NK-92 (cell line): Measurements from ENCODE around the gene CFDP1.

Experiments
- DNase-seq: peaks from one replicate; lab custom pipeline; 2025; ENCODE audit not compliant: unreplicated experiment; lab: John Stamatoyannopoulos, UW

CFDP1 gene

GRCh38 chr16:75252946-75253911, 180.1 kb downstream of the CFDP1 start:
- no peak for DNase-seq

GRCh38 chr16:75252049-75252864, 181.0 kb downstream of the CFDP1 start:
- no peak for DNase-seq

- DNase-seq: no peak
These were observed 181.8 kb downstream of the CFDP1 start, which contains the start of gene BCAR1 for GRCh38 chr16:75251280-75252048. Gene BCAR1, minus strand, starts transcription at chr16:75251624. Its CDS starts 142 bp downstream, at chr16:75251482.

- no peak for DNase-seq
These were observed 182.5 kb downstream of the CFDP1 start for GRCh38 chr16:75250809-75251279.

GRCh38 chr16:75250089-75250808, 183.1 kb downstream of the CFDP1 start:
- no peak for DNase-seq

GRCh38 chr16:75249441-75249840, 183.9 kb downstream of the CFDP1 start:
- DNase-seq: no peak

- no peak for DNase-seq
These were observed 184.5 kb downstream of the CFDP1 start for GRCh38 chr16:75248536-75249380.

- DNase-seq: no peak
These were observed 185.2 kb downstream of the CFDP1 start for GRCh38 chr16:75248142-75248535.

- no peak for DNase-seq
These were observed 186.1 kb downstream of the CFDP1 start for GRCh38 chr16:75247249-75247648.

- no peak for DNase-seq
These were observed 186.6 kb downstream of the CFDP1 start for GRCh38 chr16:75246504-75247205.

GRCh38 chr16:75244844-75245758, 188.2 kb downstream of the CFDP1 start:
- no peak for DNase-seq

GRCh38 chr16:75244225-75244809, 189.0 kb downstream of the CFDP1 start:
- no peak for DNase-seq
